A673 (cell line): Measurements from ENCODE around the gene COMMD8. TPM values are rescaled to one million over a fixed set of nuclear protein-coding genes. Genes with fewer than 3 reads are reported as not detected.

Experiments
- BruUV-seq: library from RNA; stranded (reverse); fragments of 400-500 nt; replicated peaks from 2 replicates; lab custom pipeline; 2021; lab: Mats Ljungman, UMichigan
- CTCF ChIA-PET: fragments of 300-600 bp; sonication (Branson Sonifier 250); formaldehyde crosslinking; loops from one replicate; lab custom pipeline; 2022; ENCODE audit warnings: antibody characterized with exemption; lab: Charles Lee
- POLR2A ChIA-PET: fragments of 300-600 bp; sonication (Branson Sonifier 250); formaldehyde crosslinking; loops from one replicate; lab custom pipeline; 2022; ENCODE audit warnings: antibody characterized with exemption; ENCODE audit not compliant: low non-redundant PET; lab: Charles Lee
- DNase-seq: peaks from one replicate; pipeline ENCODE4 v3.0.0-alpha.2; 2015; ENCODE audit warnings: low spot score
- H3K27ac ChIP-seq: fragments of 200-600 bp; sonication (generic); 2 replicates; pipeline ENCODE4 v1.5.1; 2016; ENCODE audit warnings: mixed run types, low read depth, mild to moderate bottlenecking, mixed read lengths, antibody characterized with exemption, low read length; ENCODE audit not compliant: poor library complexity, severe bottlenecking
- H3K27me3 ChIP-seq: fragments of 200-600 bp; sonication (generic); replicated peaks from 2 replicates; pipeline ENCODE4 v1.6.1; 2017; ENCODE audit warnings: mixed run types, low read depth, mild to moderate bottlenecking, mixed read lengths, antibody characterized with exemption, low read length; ENCODE audit not compliant: insufficient read depth, poor library complexity
- H3K36me3 ChIP-seq: fragments of 200-600 bp; sonication (generic); 2 replicates; pipeline ENCODE4 v1.6.1; 2016; ENCODE audit warnings: mixed run types, mild to moderate bottlenecking, mixed read lengths, antibody characterized with exemption, low read length; ENCODE audit not compliant: insufficient read depth, poor library complexity, severe bottlenecking
- H3K4me1 ChIP-seq: fragments of 200-600 bp; sonication (generic); 2 replicates; pipeline ENCODE4 v1.6.1; 2017; ENCODE audit warnings: mixed run types, mild to moderate bottlenecking, mixed read lengths, antibody characterized with exemption, low read length; ENCODE audit not compliant: insufficient read depth, poor library complexity, severe bottlenecking
- H3K4me3 ChIP-seq: fragments of 200-600 bp; sonication (generic); 2 replicates; pipeline ENCODE4 v1.5.1; 2016; ENCODE audit warnings: low read depth, mixed run types, mild to moderate bottlenecking, mixed read lengths, low read length; ENCODE audit not compliant: poor library complexity, severe bottlenecking
- H3K9me3 ChIP-seq: fragments of 200-600 bp; sonication (generic); 2 replicates; pipeline ENCODE4 v1.6.1; 2016; ENCODE audit warnings: mixed run types, low read depth, mild to moderate bottlenecking, mixed read lengths, antibody characterized with exemption, low read length; ENCODE audit not compliant: poor library complexity, severe bottlenecking
- CTCF ChIP-seq: fragments of 300-800, 200-600 bp; sonication (generic); conservative IDR thresholded peaks from 2 replicates; pipeline ENCODE4 v1.5.1; 2017; ENCODE audit warnings: low read depth, mild to moderate bottlenecking, antibody characterized with exemption, low read length, moderate library complexity, mixed read lengths
- EZH2 ChIP-seq: fragments of 200-600 bp; sonication (generic); IDR thresholded peaks from 2 replicates; pipeline ENCODE4 v1.6.1; 2017; ENCODE audit warnings: borderline replicate concordance, low read depth, mild to moderate bottlenecking, mixed read lengths, antibody characterized with exemption, low read length; ENCODE audit not compliant: poor library complexity, severe bottlenecking
- intact Hi-C: fragments of 100-400 bp; cut with micrococcal nuclease; formaldehyde crosslinking; loops from one replicate; pipeline ENCODE4 v1.10.0; 2022; ENCODE audit not compliant: unreplicated experiment
- total RNA-seq: library from RNA; stranded (reverse); gene quantifications from 2 replicates; pipeline ENCODE4 v1.2.3, GENCODE V29; 2021

The COMMD8 gene
- total RNA-seq, 1 experiment from 2014 or later = 26.4 TPM

GRCh38 chr4:47498899-47499298 lies 35.4 kb upstream of the COMMD8 start:
- Histone ChIP-seq H3K4me1 (no peaks in the 10 kb centered on the region), H3K27ac (no peak overlapping the region), H3K36me3 (no peaks in the 10 kb centered on the region), H3K9me3 (no peaks in the 10 kb centered on the region), H3K4me3 (no peak overlapping the region), H3K27me3 (no peaks in the 10 kb centered on the region)
- DNase-seq = no peak
- CTCF ChIA-PET = no interaction called here
- intact Hi-C loops = no loop called here
- BruUV-seq = no TSS peak
- TF ChIP-seq EZH2 = no peak
- POLR2A ChIA-PET = no interaction called here

- no peaks in the 10 kb centered on the region for H3K4me1 ChIP-seq
- TF ChIP-seq CTCF (no peak), EZH2 (no peak)
- DNase-seq = no peak
- no peaks in the 10 kb centered on the region for H3K9me3 ChIP-seq
- no peak overlapping the region for H3K4me3 ChIP-seq
- CTCF ChIA-PET = no interaction called here
- POLR2A ChIA-PET = no interaction called here
- intact Hi-C loops = no loop called here
- H3K27me3 ChIP-seq = no peaks in the 10 kb centered on the region
- no peak overlapping the region for H3K27ac ChIP-seq
- no TSS peak for BruUV-seq
- H3K36me3 ChIP-seq = no peaks in the 10 kb centered on the region
Observed at GRCh38 chr4:47494124-47494430, 30.6 kb upstream of the COMMD8 start.

- H3K27ac ChIP-seq = no peak overlapping the region
- H3K36me3 ChIP-seq = no peaks in the 10 kb centered on the region
- TF ChIP-seq CTCF = no peak
- TF ChIP-seq EZH2 = no peak
- no peaks in the 10 kb centered on the region for H3K9me3 ChIP-seq
- CTCF ChIA-PET = no interaction called here
- no peak overlapping the region for H3K4me3 ChIP-seq
- H3K4me1 ChIP-seq = no peaks in the 10 kb centered on the region
- POLR2A ChIA-PET = no interaction called here
- H3K27me3 ChIP-seq = no peaks in the 10 kb centered on the region
- no peak for DNase-seq
- intact Hi-C loops = no loop called here
- BruUV-seq = no TSS peak
Observed at GRCh38 chr4:47493238-47494123, 30.0 kb upstream of the COMMD8 start.

GRCh38 chr4:47490550-47490949 lies 27.0 kb upstream of the COMMD8 start:
- BruUV-seq = no TSS peak
- intact Hi-C loops = no loop called here
- TF ChIP-seq CTCF (peak; percentile 57), EZH2 (no peak)
- Histone ChIP-seq H3K4me1 (no peaks in the 10 kb centered on the region), H3K36me3 (no peaks in the 10 kb centered on the region), H3K9me3 (no peaks in the 10 kb centered on the region), H3K27ac (no peak overlapping the region), H3K4me3 (no peak overlapping the region), H3K27me3 (no peaks in the 10 kb centered on the region)
- ChIA-PET CTCF (no interaction called here), POLR2A (no interaction called here)
- peak; percentile 48 for DNase-seq
